Activated CD4-positive, CD25-positive, alpha-beta regulatory T cell treated with anti-CD3 and anti-CD28 coated beads, Interleukin-2, amount 50 U/mL, for 72 hours (primary cell): ENCODE data around the gene CYTH2.
"Not testable (repeated sequence)": the region's sequence is repeated elsewhere in the genome, so short reads cannot be mapped to it uniquely, and the experiment has no call there.

Experiments
- DNase-seq: peaks from one replicate; pipeline ENCODE4 v3.0.0; 2021

Gene CYTH2

GRCh38 chr19:48513289-48514122 lies 44.3 kb downstream of the CYTH2 start:
- peak; percentile 55 for DNase-seq

DNA sequence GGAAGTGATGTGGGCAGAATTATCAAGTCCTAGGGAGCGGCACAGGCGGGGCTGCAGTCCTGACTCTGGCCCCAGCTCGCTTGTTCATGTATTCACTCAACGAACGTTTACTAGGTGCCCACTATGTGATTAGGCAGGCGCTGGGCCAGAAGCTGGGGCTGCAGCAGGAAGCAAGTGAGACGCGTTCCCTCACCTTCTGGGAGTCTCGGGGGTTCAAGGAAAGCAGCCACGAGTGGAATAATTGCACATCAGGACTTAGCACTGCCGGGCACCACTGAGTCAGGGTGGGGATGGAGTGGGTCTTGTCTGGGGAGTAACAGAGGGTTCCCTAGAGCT lies 44.9 kb downstream of the CYTH2 start:
- no peak for DNase-seq

GRCh38 chr19:48516536-48516935 lies 47.4 kb downstream of the CYTH2 start:
- DNase-seq: no peak

DNA sequence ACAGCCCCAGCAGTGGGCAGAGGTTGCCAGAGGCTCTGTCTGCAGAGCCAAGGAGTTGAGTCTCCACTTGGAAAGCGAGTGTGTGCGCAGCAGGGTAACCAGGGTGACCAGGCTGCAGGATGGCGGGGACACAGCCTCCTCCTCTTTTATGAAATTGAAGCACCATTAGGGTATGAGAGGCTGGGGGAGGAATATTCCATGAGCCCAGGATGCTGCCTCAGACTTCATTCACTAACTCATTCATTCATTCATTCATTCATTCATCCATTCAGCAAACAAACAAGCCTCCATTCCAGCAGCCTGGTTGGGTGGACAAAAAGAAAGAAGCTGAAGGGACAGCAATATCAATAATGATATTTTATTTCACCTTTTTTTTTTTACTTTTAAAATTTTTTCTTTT lies 49.0 kb downstream of the CYTH2 start:
- no peak for DNase-seq

GRCh38 chr19:48519426-48519825 lies 50.3 kb downstream of the CYTH2 start:
- DNase-seq: not testable (repeated sequence)

DNA sequence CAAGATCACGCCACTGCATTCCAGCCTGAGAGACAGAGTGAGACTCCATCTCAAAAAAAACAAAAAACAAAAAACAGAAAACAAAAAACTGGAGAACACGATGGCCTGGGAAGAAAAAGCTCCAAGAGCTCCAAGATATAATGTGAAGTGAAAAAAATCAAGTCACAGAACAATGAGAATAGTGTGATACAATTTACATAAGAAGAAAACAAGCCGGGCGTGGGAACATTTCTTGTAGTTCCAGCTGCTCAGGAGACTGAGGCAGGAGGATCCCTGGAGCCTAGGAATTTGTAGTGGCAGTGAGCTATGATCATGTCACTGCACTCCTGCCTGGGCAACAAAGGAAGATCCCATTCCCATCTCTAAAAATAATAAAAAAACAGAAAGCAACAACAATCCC lies 51.0 kb downstream of the CYTH2 start:
- DNase-seq: no peak

DNA sequence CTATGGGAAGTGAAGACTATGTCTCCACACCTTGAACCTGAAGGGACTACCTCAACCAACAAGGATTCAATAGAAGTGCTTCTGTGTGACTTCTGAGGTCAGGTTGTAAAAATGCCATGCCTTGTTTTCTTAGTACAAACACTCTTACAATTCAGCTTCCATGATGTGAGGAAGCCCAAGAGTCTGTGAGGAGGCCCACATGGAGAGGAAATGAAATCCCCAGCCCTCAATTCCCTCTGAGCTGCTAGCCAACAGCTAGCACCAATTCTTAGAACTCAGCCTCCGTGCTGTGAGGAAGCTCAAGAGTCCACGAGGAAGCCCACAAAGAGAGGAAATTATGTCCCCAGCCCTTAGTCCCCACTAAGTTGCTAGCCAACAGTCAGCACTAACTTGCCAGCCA lies 55.1 kb downstream of the CYTH2 start:
- DNase-seq: no peak

DNA sequence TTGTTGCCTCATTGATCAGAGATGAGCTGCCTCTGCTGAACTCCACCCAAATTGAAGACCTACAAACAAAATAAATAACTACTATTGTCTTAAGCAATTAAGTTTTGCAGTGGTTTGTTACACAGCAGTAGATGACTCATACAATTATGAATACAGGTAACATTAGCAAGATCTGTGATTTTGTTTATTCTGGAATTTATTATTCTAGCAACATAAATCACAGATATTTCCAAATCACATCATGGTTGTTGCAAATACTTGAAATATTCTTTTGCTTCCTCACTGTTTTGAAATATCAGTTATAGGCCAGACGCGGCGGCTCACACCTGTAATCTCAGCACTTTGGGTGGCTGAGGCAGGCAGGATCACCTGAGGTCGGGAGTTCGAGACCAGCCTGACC lies 55.6 kb downstream of the CYTH2 start:
- DNase-seq: no peak

GRCh38 chr19:48529156-48529555 lies 60.0 kb downstream of the CYTH2 start:
- no peak for DNase-seq

- DNase-seq: no peak
Observed at GRCh38 chr19:48530066-48530720, 61.0 kb downstream of the CYTH2 start.

- DNase-seq: no peak
Observed at GRCh38 chr19:48530770-48531169, 61.6 kb downstream of the CYTH2 start.
